Endodermal cell (in vitro differentiated cells): ENCODE results near the gene ATP1A1. TPM values are rescaled to one million over a fixed set of nuclear protein-coding genes. Genes with fewer than 3 reads are reported as not detected.

Experiments
- DNase-seq: peaks from one replicate; pipeline ENCODE4 v3.0.0-alpha.2; 2017
- H3K27ac ChIP-seq: 2 replicates; pipeline ENCODE4 v1.5.1; 2013; ENCODE audit warnings: mild to moderate bottlenecking, low read depth, low read length, moderate library complexity
- H3K27me3 ChIP-seq: 2 replicates; pipeline ENCODE4 v1.6.1; 2013; ENCODE audit warnings: mild to moderate bottlenecking, low read length, moderate library complexity; ENCODE audit not compliant: insufficient read depth, control insufficient read depth, poor library complexity, severe bottlenecking
- H3K36me3 ChIP-seq: 2 replicates; pipeline ENCODE4 v1.7.0; 2013; ENCODE audit warnings: mild to moderate bottlenecking, low read length, moderate library complexity; ENCODE audit not compliant: control insufficient read depth, insufficient read depth
- H3K4me1 ChIP-seq: one replicate; pipeline ENCODE4 v1.7.0; 2013; ENCODE audit warnings: low read length; ENCODE audit not compliant: control insufficient read depth, insufficient read depth
- H3K4me3 ChIP-seq: 2 replicates; pipeline ENCODE4 v1.5.1; 2013; ENCODE audit warnings: mild to moderate bottlenecking, low read length, moderate library complexity
- H3K9ac ChIP-seq: 2 replicates; pipeline ENCODE4 v1.6.1; 2013; ENCODE audit warnings: mild to moderate bottlenecking, low read length, moderate library complexity; ENCODE audit not compliant: poor library complexity, severe bottlenecking; ENCODE audit errors: extremely low read depth
- H3K9me3 ChIP-seq: 2 replicates; pipeline ENCODE4 v1.6.1; 2013; ENCODE audit warnings: mild to moderate bottlenecking, low read length, moderate library complexity; ENCODE audit not compliant: control insufficient read depth
- H3K27ac Mint-ChIP-seq: 2 replicates; pipeline ENCODE4 v1.8.0; 2020; ENCODE audit warnings: mixed read lengths
- H3K27me3 Mint-ChIP-seq: 2 replicates; pipeline ENCODE4 v1.8.0; 2021; ENCODE audit warnings: mild to moderate bottlenecking, mixed read lengths; ENCODE audit not compliant: insufficient read depth
- H3K36me3 Mint-ChIP-seq: 2 replicates; pipeline ENCODE4 v1.8.0; 2020; ENCODE audit warnings: low read depth, mixed read lengths
- H3K4me1 Mint-ChIP-seq: 2 replicates; pipeline ENCODE4 v1.8.0; 2020; ENCODE audit warnings: mixed read lengths
- H3K4me3 Mint-ChIP-seq: 2 replicates; pipeline ENCODE4 v1.8.0; 2020; ENCODE audit warnings: mild to moderate bottlenecking, moderate library complexity, mixed read lengths
- H3K9me3 Mint-ChIP-seq: 2 replicates; pipeline ENCODE4 v1.8.0; 2020; ENCODE audit warnings: mild to moderate bottlenecking, mixed read lengths
- WGBS, 2 experiments: methylation state at CpG; one replicate each; pipeline versions ENCODE4 v1.1.5 to v1.1.7; 2013; ENCODE audit warnings: missing lambda C conversion rate in 2 of 2, mixed read lengths in 1 of 2; ENCODE audit not compliant: insufficient coverage in 1 of 2, insufficient read length in 1 of 2; 5-methylcytosine and 5-hydroxymethylcytosine counted together
- total RNA-seq, 2 donors: library from RNA; stranded (reverse); fragmentation: NEBNext Ultra II Directional in 1 of 2; extraction: Animal tissue kit (Norgen Biotek cat#: 25700) in 1 of 2; gene quantifications; 2 replicates in 1 of 2; 3 replicates in 1 of 2; pipeline ENCODE4 v1.2.1, GENCODE V29; 2021
- TF ChIP-seq, protein P1 (sequence below): fragments of 200-600 bp; sonication (generic); conservative IDR thresholded peaks from 2 replicates; pipeline ENCODE4 v1.5.0; 2021; ENCODE audit warnings: antibody characterized with exemption, mild to moderate bottlenecking

ATP1A1 gene
- total RNA-seq, 2 donors from 2014 or later, result 359 to 398 TPM

DNA sequence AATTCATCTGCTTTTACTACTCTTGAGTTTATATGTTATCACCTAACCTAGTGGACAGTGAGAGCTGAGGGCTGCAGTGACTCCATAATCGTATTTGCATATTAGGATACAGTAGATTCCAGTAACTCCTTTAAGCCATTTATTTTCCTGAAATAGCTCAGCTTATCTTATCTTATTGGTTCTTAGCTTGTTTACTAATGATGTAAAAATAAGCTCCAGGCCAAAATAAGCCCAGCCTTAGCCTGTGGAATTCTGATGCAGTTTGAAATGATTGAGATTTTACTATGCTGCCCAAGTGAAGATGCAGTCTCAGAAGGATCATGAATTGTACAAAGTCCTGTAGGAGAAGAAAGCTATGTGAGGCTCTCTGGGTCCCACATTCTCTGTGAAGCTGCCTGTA is 18.1 kb downstream of the ATP1A1 start:
- Mint-ChIP-seq H3K27me3 (no peaks in the 10 kb centered on the region), H3K4me1 (peaks cover 5% of the 10 kb centered on the region), H3K27ac (no peak overlapping the region), H3K4me3 (no peak overlapping the region), H3K9me3 (no peaks in the 10 kb centered on the region), H3K36me3 (peaks cover 94% of the 10 kb centered on the region)
- DNase-seq, result no peak
- H3K9ac ChIP-seq, result no peak overlapping the region
- no peak overlapping the region for H3K27ac ChIP-seq
- TF ChIP-seq, protein P1, sequence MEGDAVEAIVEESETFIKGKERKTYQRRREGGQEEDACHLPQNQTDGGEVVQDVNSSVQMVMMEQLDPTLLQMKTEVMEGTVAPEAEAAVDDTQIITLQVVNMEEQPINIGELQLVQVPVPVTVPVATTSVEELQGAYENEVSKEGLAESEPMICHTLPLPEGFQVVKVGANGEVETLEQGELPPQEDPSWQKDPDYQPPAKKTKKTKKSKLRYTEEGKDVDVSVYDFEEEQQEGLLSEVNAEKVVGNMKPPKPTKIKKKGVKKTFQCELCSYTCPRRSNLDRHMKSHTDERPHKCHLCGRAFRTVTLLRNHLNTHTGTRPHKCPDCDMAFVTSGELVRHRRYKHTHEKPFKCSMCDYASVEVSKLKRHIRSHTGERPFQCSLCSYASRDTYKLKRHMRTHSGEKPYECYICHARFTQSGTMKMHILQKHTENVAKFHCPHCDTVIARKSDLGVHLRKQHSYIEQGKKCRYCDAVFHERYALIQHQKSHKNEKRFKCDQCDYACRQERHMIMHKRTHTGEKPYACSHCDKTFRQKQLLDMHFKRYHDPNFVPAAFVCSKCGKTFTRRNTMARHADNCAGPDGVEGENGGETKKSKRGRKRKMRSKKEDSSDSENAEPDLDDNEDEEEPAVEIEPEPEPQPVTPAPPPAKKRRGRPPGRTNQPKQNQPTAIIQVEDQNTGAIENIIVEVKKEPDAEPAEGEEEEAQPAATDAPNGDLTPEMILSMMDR, result no peak
- peak overlapping the region; percentile 57 for H3K4me3 ChIP-seq
- H3K9me3 ChIP-seq, result peaks cover 31% of the 10 kb centered on the region
- no peaks in the 10 kb centered on the region for H3K27me3 ChIP-seq
- 95% methylated on average over 1 of the region's 1 CpG; no CpG with 5 or more reads in 1 of the 2 experiments for WGBS, 2 experiments
- H3K4me1 ChIP-seq, result peaks cover 5% of the 10 kb centered on the region
- peaks cover 100% of the 10 kb centered on the region for H3K36me3 ChIP-seq

DNA sequence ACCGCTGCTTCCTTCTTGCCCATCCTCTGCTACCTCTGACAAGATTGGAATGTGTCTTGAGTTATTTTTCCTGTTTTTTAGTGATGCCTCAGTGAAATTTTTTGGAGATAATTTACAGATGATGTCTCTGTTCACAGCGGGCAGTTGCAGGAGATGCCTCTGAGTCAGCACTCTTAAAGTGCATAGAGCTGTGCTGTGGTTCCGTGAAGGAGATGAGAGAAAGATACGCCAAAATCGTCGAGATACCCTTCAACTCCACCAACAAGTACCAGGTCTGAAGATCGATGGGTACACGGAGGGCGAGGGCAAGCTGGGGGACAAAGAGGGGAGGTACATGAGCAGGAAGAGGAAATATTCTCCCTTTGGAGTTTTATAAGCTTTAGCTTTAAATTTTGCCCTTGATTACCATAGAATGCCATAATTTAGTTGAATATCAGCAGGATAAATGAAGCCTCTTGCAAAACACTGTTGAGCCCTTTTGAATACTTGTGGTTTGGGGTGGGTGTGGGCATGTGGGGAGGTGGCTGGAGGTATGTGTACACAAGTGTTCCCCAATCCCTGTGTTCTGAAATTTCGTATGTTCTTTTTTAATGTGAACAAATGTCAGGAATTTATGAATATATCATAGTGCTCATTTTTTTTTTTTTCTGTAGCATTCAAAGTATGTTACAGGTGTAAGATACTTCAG is 19.8 kb downstream of the ATP1A1 start:
- Mint-ChIP-seq H3K4me1 (peaks cover 5% of the 10 kb centered on the region), H3K36me3 (peaks cover 95% of the 10 kb centered on the region), H3K9me3 (no peaks in the 10 kb centered on the region), H3K27ac (peak overlapping the region; percentile 7), H3K27me3 (no peaks in the 10 kb centered on the region), H3K4me3 (no peak overlapping the region)
- H3K9ac ChIP-seq, result no peak overlapping the region
- no peak overlapping the region for H3K27ac ChIP-seq
- H3K4me3 ChIP-seq, result no peak overlapping the region
- 87 to 94% methylated on average over 3 to 10 of the region's 10 CpGs for WGBS, 2 experiments
- H3K27me3 ChIP-seq, result no peaks in the 10 kb centered on the region
- peaks cover 5% of the 10 kb centered on the region for H3K4me1 ChIP-seq
- peaks cover 100% of the 10 kb centered on the region for H3K36me3 ChIP-seq
- DNase-seq, result no peak
- peaks cover 31% of the 10 kb centered on the region for H3K9me3 ChIP-seq
- TF ChIP-seq, protein P1, result no peak

DNA sequence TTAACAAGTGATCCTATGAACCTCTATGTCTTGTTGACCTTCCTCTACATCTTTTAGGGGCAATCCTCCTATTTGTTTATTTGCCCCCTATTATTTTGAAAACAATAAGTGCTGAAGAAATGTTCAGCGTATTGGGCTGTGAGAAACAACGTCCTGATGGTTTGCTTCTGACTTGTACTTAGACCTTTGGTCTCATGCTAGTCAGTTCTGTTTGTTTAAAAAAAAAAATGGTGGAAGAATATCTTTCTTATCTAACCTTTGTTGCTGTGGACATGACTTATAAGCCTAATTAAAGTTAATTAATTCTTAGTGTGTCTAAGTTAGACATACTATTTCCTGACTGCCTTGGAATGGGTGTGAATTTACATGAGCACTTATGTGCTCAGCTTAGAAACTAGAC is 20.7 kb downstream of the ATP1A1 start:
- no peak for DNase-seq
- Histone ChIP-seq H3K9ac (no peak overlapping the region), H3K4me3 (no peak overlapping the region), H3K9me3 (peaks cover 22% of the 10 kb centered on the region), H3K4me1 (peaks cover 5% of the 10 kb centered on the region), H3K36me3 (peaks cover 100% of the 10 kb centered on the region), H3K27ac (no peak overlapping the region), H3K27me3 (no peaks in the 10 kb centered on the region)
- H3K27ac Mint-ChIP-seq, result no peak overlapping the region
- H3K9me3 Mint-ChIP-seq, result no peaks in the 10 kb centered on the region
- no peaks in the 10 kb centered on the region for H3K27me3 Mint-ChIP-seq
- TF ChIP-seq, protein P1, result no peak
- no peak overlapping the region for H3K4me3 Mint-ChIP-seq
- peaks cover 95% of the 10 kb centered on the region for H3K36me3 Mint-ChIP-seq
- WGBS, 2 experiments, result 90 to 100% methylated on average over 2 of the region's 2 CpGs
- peaks cover 5% of the 10 kb centered on the region for H3K4me1 Mint-ChIP-seq
